ENCODE data around the gene CCDC6. TPM values are rescaled to one million over a fixed set of nuclear protein-coding genes. Genes with fewer than 3 reads are reported as not detected.

The CCDC6 gene
- total and polyA plus RNA-seq, 2 of the 8 experiments (the other 6 are each of a cell fraction or from before 2014, with no cell fraction given), result 42.2 to 74.4 TPM

DNA sequence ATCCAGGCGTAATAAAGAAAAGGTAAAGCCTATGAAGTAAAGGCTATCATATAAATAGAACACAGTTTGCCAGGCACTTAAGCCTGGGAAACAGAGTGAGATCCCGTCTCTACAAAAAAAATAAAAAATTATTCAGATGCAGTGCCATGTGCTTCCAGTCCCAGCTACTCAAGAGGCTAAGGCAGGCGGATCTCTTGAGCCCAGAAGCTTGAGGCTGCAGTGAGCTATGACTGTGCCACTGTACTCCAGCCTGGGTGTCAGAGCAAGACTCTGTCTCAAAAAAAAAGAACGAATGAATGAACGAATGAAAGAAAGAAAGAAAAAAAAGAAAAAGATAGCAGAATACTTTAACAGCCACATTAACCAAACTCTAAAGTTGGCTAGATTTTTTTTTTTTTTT lies 85.9 kb downstream of the CCDC6 start:
- H3K9ac ChIP-seq (replicated peaks in 1 of 4; ENCODE audit: extremely low read depth in 1 of 4, low read depth in 3 of 4, low read length in 3 of 4), result no peak overlapping the region
- no peak overlapping the region for H3K27ac ChIP-seq (ENCODE audit: low read depth, low read length)
- no peak overlapping the region for H3K56ac ChIP-seq (replicated peaks; ENCODE audit: insufficient read length, low read depth, low read length)
- H2BK15ac ChIP-seq (ENCODE audit: low read length), result no peak overlapping the region
- no peak overlapping the region for H3K4me3 ChIP-seq (ENCODE audit: extremely low read depth in 1 of 4, insufficient read depth in 2 of 4, low read depth in 3 of 4, low read length in 4 of 4)
- no peak overlapping the region for H3K4me2 ChIP-seq (ENCODE audit: insufficient read depth in 1 of 2, low read depth in 2 of 2, low read length in 2 of 2)
- FAIRE-seq (no peak), DNase-seq (ENCODE audit: low read depth in 1 of 2, low spot score in 2 of 2) (no peak)
- no peaks in the 10 kb centered on the region for H3K9me3 ChIP-seq (ENCODE audit: insufficient read depth in 2 of 2, low read depth in 1 of 2, low read length in 1 of 2)
- H4K8ac ChIP-seq (ENCODE audit: extremely low read depth, insufficient read depth, low read length), result no peak overlapping the region
- H3K79me2 ChIP-seq (ENCODE audit: control insufficient read depth in 1 of 2, insufficient read depth in 2 of 2, low read length in 2 of 2), result peaks cover 7 to 93% of the 10 kb centered on the region in 2 experiments; a peak in 3 of 4 replicates
- CTCF ChIA-PET (ENCODE audit: partially characterized antibody), result interaction anchor here (0.5 to 7.1 kb wide), 8 partner anchors 12 to 202 kb away, joined by 3 to 40 read pairs (median 6); no protein-coding TSS in a partner anchor
- no peak overlapping the region for H3K18ac ChIP-seq (ENCODE audit: extremely low read depth, low read length)
- peaks cover 0 to 4% of the 10 kb centered on the region in 2 experiments for H4K20me1 ChIP-seq (replicated peaks in 1 of 2; ENCODE audit: control insufficient read depth in 1 of 2, insufficient read depth in 2 of 2, low read length in 2 of 2)
- H2BK12ac ChIP-seq (ENCODE audit: low read depth, low read length), result no peak overlapping the region
- no peak overlapping the region for H2AFZ ChIP-seq (ENCODE audit: low read length)
- H3K79me1 ChIP-seq (ENCODE audit: low read depth, low read length), result peaks cover 3% of the 10 kb centered on the region
- no peak overlapping the region for H2AK5ac ChIP-seq (ENCODE audit: low read depth, low read length)
- H3K27me3 ChIP-seq (replicated peaks in 1 of 4; ENCODE audit: control insufficient read depth in 3 of 4, extremely low read depth in 1 of 4, insufficient read depth in 3 of 4, low read length in 3 of 4), result no peaks in the 10 kb centered on the region
- no peak overlapping the region for H2BK5ac ChIP-seq (ENCODE audit: low read depth, low read length)
- POLR2A ChIA-PET (ENCODE audit: partially characterized antibody), result interaction anchor here (1.1 kb wide), 1 partner anchor 112 kb away, joined by 4 read pairs; no protein-coding TSS in a partner anchor
- H4K5ac ChIP-seq (ENCODE audit: insufficient read length, low read depth, low read length), result no peak overlapping the region
- H2BK120ac ChIP-seq (replicated peaks; ENCODE audit: low read depth, low read length), result no peak overlapping the region
- H2BK20ac ChIP-seq (ENCODE audit: low read length), result no peak overlapping the region
- no peak overlapping the region for H3K4ac ChIP-seq (replicated peaks; ENCODE audit: insufficient read length, low read depth, low read length)
- H4K91ac ChIP-seq (replicated peaks; ENCODE audit: insufficient read length, low read length), result no peak overlapping the region
- no peak overlapping the region for H3K23ac ChIP-seq (ENCODE audit: insufficient read length)
- no peak overlapping the region for H3K14ac ChIP-seq (ENCODE audit: insufficient read length)
- H3K4me1 ChIP-seq (replicated peaks in 1 of 4; ENCODE audit: control insufficient read depth in 3 of 4, insufficient read depth in 4 of 4, low read length in 3 of 4), result peaks cover 0 to 3% (median 0%) of the 10 kb centered on the region in 4 experiments; a peak in 4 of 7 replicates
- H3K36me3 ChIP-seq (ENCODE audit: control insufficient read depth in 2 of 4, insufficient read depth in 4 of 4, low read length in 3 of 4), result peaks cover 0 to 9% (median 3%) of the 10 kb centered on the region in 4 experiments; a peak in 3 of 8 replicates
- WGBS, 2 experiments (ENCODE audit: extremely low coverage in 1 of 2, insufficient coverage in 1 of 2, insufficient read length in 1 of 2, insufficient replicate concordance in 2 of 2, low coverage in 1 of 2, low lambda C conversion rate in 2 of 2, missing lambda C conversion rate in 1 of 2), result 89% methylated on average over 5 of the region's 5 CpGs; no CpG with 5 or more reads in 1 of the 2 experiments
- no peaks in the 10 kb centered on the region for H3K23me2 ChIP-seq (ENCODE audit: low read depth, low read length)
- TF ChIP-seq EP300 (IDR thresholded peaks at IDR 0.05; ENCODE audit: borderline replicate concordance in 1 of 2, low read depth in 2 of 2, low read length in 2 of 2), result no peak
- no peak for TF ChIP-seq BCL11A (IDR thresholded peaks at IDR 0.05; ENCODE audit: low read depth in 2 of 2, low read length in 2 of 2)
- TF ChIP-seq CBX8 (IDR thresholded peaks at IDR 0.05; ENCODE audit: borderline replicate concordance, low read depth, low read length), result no peak
- TF ChIP-seq ASH2L (IDR thresholded peaks at IDR 0.05; ENCODE audit: low read length), result no peak
- TF ChIP-seq POLR2A (IDR thresholded peaks at IDR 0.05; ENCODE audit: control extremely low read depth in 1 of 2, low read depth in 2 of 2, low read length in 2 of 2), result no peak
- TF ChIP-seq CHD1 (IDR thresholded peaks at IDR 0.05; ENCODE audit: low read depth, low read length), result no peak
- TF ChIP-seq SIRT6 (IDR thresholded peaks at IDR 0.05; ENCODE audit: low read length), result no peak
- no peak for TF ChIP-seq BRCA1 (IDR thresholded peaks at IDR 0.05; ENCODE audit: low read depth, low read length)
- TF ChIP-seq ZNF274 (IDR thresholded peaks at IDR 0.05; ENCODE audit: borderline replicate concordance, extremely low read depth, low read length), result no peak
- TF ChIP-seq PHF8 (conservative IDR thresholded peaks at IDR 0.05; ENCODE audit: low read depth, low read length), result no peak

Measured in H1 (cell line).